ENCODE measurements around the gene CAMTA1.

CAMTA1 gene

DNA sequence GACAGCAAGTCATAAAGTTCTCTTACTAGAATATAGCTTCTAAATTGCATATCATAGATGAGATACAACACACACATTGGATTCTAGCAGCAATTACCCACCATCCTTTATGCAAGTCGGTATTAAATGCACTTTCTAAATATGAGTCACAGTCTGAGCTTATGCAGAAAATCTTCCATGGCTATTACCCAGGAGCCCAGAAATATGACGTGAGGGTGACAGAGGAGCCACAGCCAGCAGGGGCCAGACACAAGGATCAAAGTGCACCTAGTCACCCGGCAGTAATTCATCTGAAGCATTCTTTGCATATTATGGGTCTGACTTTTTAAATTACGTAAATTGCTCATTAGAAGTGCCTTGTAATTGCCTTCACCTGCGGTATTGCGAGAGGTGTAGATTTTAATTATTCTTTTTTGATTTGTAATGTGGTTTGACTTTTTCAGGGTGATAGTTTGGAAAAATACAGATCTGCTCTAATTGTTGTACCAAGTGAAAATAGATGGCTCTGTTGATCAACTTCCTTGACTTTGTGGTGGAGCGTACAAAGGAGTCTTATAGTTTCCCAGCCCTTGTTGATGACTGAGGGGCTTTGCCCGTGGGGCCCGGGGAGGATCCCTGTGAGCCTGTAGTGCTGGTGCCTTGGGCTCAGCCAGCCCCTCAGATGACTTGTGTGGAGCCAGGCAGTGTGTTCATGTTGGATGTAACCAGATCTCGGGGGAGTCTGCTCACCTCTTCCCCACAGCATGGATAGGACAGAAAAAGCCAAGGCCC, 515.8 kb downstream of the CAMTA1 start:
- peaks cover 34% of the 10 kb centered on the region for H3K4me1 ChIP-seq (ENCODE audit: insufficient read depth, low read length)
- no peaks in the 10 kb centered on the region for H3K27me3 ChIP-seq (ENCODE audit: insufficient read depth, low read length)
- H3K27ac ChIP-seq (ENCODE audit: low read length): no peak overlapping the region
- no peaks in the 10 kb centered on the region for H3K36me3 ChIP-seq (ENCODE audit: insufficient read depth, low read depth, low read length)
- no peak overlapping the region for H3K9ac ChIP-seq (ENCODE audit: low read depth, low read length)
- H3K4me3 ChIP-seq (ENCODE audit: low read length): no peak overlapping the region
- H3K9me3 ChIP-seq (ENCODE audit: insufficient read depth, low read depth, low read length): peaks cover 3% of the 10 kb centered on the region; the same call in 1 of the 2 replicates

- Histone ChIP-seq H3K27me3 (ENCODE audit: insufficient read depth, low read length) (no peaks in the 10 kb centered on the region), H3K4me1 (ENCODE audit: insufficient read depth, low read length) (peaks cover 34% of the 10 kb centered on the region), H3K9me3 (ENCODE audit: insufficient read depth, low read depth, low read length) (no peaks in the 10 kb centered on the region; the same call in 1 of the 2 replicates), H3K36me3 (ENCODE audit: insufficient read depth, low read depth, low read length) (no peaks in the 10 kb centered on the region), H3K9ac (ENCODE audit: low read depth, low read length) (no peak overlapping the region), H3K27ac (ENCODE audit: low read length) (no peak overlapping the region), H3K4me3 (ENCODE audit: low read length) (no peak overlapping the region)
Observed at GRCh38 chr1:7301664-7301981, 516.4 kb downstream of the CAMTA1 start.

DNA sequence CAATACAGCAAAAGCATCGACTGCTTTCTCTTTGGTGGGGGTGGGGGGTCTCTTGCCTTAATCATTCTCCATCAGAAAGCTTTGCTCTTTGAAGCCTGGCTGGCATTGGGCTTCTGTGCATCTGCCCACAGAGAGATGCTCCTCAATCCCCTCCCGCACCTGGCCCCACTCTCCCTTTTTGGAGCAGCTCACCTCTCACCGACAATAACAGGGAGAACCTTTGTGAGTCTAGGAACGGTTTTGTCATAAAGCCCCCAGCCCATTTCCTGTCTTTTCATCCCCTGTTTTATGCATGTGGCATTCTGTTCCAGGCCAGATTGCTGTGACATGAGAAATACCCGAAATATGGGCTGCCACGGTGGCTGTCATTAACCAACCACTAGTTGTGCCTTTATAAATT, 516.9 kb downstream of the CAMTA1 start:
- no peak overlapping the region for H3K4me3 ChIP-seq (ENCODE audit: low read length)
- H3K4me1 ChIP-seq (ENCODE audit: insufficient read depth, low read length): peaks cover 33% of the 10 kb centered on the region
- peaks cover 1% of the 10 kb centered on the region for H3K9me3 ChIP-seq (ENCODE audit: insufficient read depth, low read depth, low read length)
- no peak overlapping the region for H3K27ac ChIP-seq (ENCODE audit: low read length)
- H3K27me3 ChIP-seq (ENCODE audit: insufficient read depth, low read length): no peaks in the 10 kb centered on the region
- no peaks in the 10 kb centered on the region for H3K36me3 ChIP-seq (ENCODE audit: insufficient read depth, low read depth, low read length)
- no peak overlapping the region for H3K9ac ChIP-seq (ENCODE audit: low read depth, low read length)

- Histone ChIP-seq H3K9ac (ENCODE audit: low read depth, low read length) (no peak overlapping the region), H3K9me3 (ENCODE audit: insufficient read depth, low read depth, low read length) (peaks cover 8% of the 10 kb centered on the region), H3K36me3 (ENCODE audit: insufficient read depth, low read depth, low read length) (no peaks in the 10 kb centered on the region), H3K4me1 (ENCODE audit: insufficient read depth, low read length) (peaks cover 25% of the 10 kb centered on the region), H3K27me3 (ENCODE audit: insufficient read depth, low read length) (no peaks in the 10 kb centered on the region), H3K4me3 (ENCODE audit: low read length) (no peak overlapping the region), H3K27ac (ENCODE audit: low read length) (no peak overlapping the region)
Observed at GRCh38 chr1:7302873-7303272, 517.6 kb downstream of the CAMTA1 start.

GRCh38 chr1:7303554-7304317, 518.5 kb downstream of the CAMTA1 start:
- Histone ChIP-seq H3K27ac (ENCODE audit: low read length) (no peak overlapping the region), H3K36me3 (ENCODE audit: insufficient read depth, low read depth, low read length) (no peaks in the 10 kb centered on the region), H3K4me1 (ENCODE audit: insufficient read depth, low read length) (peaks cover 17% of the 10 kb centered on the region), H3K9ac (ENCODE audit: low read depth, low read length) (no peak overlapping the region), H3K4me3 (ENCODE audit: low read length) (no peak overlapping the region), H3K9me3 (ENCODE audit: insufficient read depth, low read depth, low read length) (peaks cover 8% of the 10 kb centered on the region), H3K27me3 (ENCODE audit: insufficient read depth, low read length) (no peaks in the 10 kb centered on the region)

- Histone ChIP-seq H3K9ac (ENCODE audit: low read depth, low read length) (no peak overlapping the region), H3K4me3 (ENCODE audit: low read length) (no peak overlapping the region), H3K36me3 (ENCODE audit: insufficient read depth, low read depth, low read length) (no peaks in the 10 kb centered on the region), H3K9me3 (ENCODE audit: insufficient read depth, low read depth, low read length) (no peaks in the 10 kb centered on the region), H3K27me3 (ENCODE audit: insufficient read depth, low read length) (peaks cover 3% of the 10 kb centered on the region; the same call in 1 of the 2 replicates), H3K27ac (ENCODE audit: low read length) (no peak overlapping the region), H3K4me1 (ENCODE audit: insufficient read depth, low read length) (no peaks in the 10 kb centered on the region)
Observed at GRCh38 chr1:7313081-7313546, 527.9 kb downstream of the CAMTA1 start.

DNA sequence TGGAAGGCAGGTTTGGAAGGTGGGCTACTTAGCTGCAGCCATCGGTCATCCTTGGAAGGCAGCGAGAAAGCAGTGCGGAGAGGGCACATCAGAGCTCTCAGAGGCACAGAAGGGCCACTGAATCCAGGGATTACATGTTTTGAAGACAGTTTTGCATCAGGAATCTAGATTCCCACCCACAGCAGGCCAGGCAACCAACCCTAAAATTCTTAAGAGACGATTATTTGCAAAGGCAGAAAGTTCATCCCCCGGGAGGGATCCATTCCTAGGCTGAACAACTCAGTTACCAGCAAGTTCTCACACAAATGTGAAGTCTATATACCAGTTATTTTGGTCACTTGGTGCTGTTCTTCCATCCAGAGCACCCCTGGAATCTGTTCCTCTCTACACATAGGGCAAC, 528.6 kb downstream of the CAMTA1 start:
- H3K36me3 ChIP-seq (ENCODE audit: insufficient read depth, low read depth, low read length): no peaks in the 10 kb centered on the region
- H3K4me3 ChIP-seq (ENCODE audit: low read length): no peak overlapping the region
- H3K9ac ChIP-seq (ENCODE audit: low read depth, low read length): no peak overlapping the region
- no peaks in the 10 kb centered on the region for H3K9me3 ChIP-seq (ENCODE audit: insufficient read depth, low read depth, low read length)
- H3K27ac ChIP-seq (ENCODE audit: low read length): no peak overlapping the region
- no peaks in the 10 kb centered on the region for H3K4me1 ChIP-seq (ENCODE audit: insufficient read depth, low read length)
- peaks cover 3% of the 10 kb centered on the region; the same call in 1 of the 2 replicates for H3K27me3 ChIP-seq (ENCODE audit: insufficient read depth, low read length)

DNA sequence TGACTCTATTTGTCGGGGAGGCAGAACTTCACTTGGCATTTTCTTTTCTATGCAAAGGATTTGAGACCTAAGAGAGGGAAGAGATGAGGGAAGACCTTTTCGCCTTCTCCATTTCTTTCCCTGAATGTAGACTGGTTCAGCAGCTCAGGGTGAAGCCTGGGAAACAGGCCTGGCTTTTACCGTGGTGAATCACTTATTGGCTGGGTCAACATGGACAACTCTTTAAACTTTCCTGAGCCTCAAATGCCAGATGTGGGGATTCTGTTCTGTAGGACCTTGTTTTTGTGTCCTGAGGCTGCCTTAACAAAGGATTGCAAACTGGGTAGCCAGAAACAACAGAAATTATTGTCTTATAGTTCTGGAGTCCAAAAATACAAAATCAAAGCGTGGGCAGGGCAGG, 530.1 kb downstream of the CAMTA1 start:
- Histone ChIP-seq H3K4me1 (ENCODE audit: insufficient read depth, low read length) (no peaks in the 10 kb centered on the region), H3K4me3 (ENCODE audit: low read length) (no peak overlapping the region), H3K36me3 (ENCODE audit: insufficient read depth, low read depth, low read length) (no peaks in the 10 kb centered on the region), H3K27me3 (ENCODE audit: insufficient read depth, low read length) (peaks cover 3% of the 10 kb centered on the region; the same call in 1 of the 2 replicates), H3K9ac (ENCODE audit: low read depth, low read length) (no peak overlapping the region), H3K27ac (ENCODE audit: low read length) (no peak overlapping the region), H3K9me3 (ENCODE audit: insufficient read depth, low read depth, low read length) (no peaks in the 10 kb centered on the region)

DNA sequence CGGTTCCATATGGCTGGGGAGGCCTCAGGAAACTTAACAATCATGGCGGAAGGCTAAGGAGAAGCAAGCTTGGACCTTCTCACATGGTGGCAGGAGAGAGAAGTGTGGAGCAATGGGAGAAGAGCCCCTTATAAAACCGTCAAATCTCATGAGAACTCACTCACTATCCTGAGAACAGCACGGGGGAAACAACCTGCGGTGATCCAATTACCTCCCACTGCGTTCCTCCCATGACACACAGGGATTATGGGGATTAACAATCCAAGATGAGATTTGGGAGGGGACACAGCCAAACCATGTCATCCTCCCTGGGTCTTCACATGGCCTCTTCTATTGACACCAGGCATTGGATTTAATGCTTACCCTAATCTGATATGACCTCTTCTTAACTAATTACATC, 530.7 kb downstream of the CAMTA1 start:
- Histone ChIP-seq H3K9me3 (ENCODE audit: insufficient read depth, low read depth, low read length) (no peaks in the 10 kb centered on the region), H3K4me3 (ENCODE audit: low read length) (no peak overlapping the region), H3K27ac (ENCODE audit: low read length) (no peak overlapping the region), H3K9ac (ENCODE audit: low read depth, low read length) (no peak overlapping the region), H3K27me3 (ENCODE audit: insufficient read depth, low read length) (peaks cover 3% of the 10 kb centered on the region; the same call in 1 of the 2 replicates), H3K4me1 (ENCODE audit: insufficient read depth, low read length) (no peaks in the 10 kb centered on the region), H3K36me3 (ENCODE audit: insufficient read depth, low read depth, low read length) (no peaks in the 10 kb centered on the region)

DNA sequence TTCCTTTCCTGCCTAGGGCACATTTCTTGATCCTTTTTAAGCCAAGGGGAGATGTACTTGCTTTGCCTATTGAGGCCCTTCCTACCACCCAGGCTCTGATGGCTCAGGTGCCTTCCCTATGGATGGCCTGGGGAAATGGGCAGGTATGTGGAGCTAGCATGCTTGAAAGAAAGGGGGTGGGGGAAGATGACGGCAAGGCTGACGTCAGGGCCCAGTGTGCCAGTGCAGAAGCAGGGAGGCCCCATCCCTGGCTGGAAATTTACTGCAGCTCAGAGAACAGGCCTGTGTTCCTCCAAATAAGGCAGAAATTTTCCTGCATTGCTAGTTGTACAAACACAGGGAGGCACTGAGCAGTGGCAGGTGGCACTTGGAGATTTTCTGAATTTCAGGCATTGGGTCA, 532.6 kb downstream of the CAMTA1 start:
- Histone ChIP-seq H3K9ac (ENCODE audit: low read depth, low read length) (no peak overlapping the region), H3K4me1 (ENCODE audit: insufficient read depth, low read length) (no peaks in the 10 kb centered on the region), H3K27ac (ENCODE audit: low read length) (no peak overlapping the region), H3K27me3 (ENCODE audit: insufficient read depth, low read length) (peaks cover 3% of the 10 kb centered on the region; the same call in 1 of the 2 replicates), H3K9me3 (ENCODE audit: insufficient read depth, low read depth, low read length) (no peaks in the 10 kb centered on the region), H3K4me3 (ENCODE audit: low read length) (no peak overlapping the region), H3K36me3 (ENCODE audit: insufficient read depth, low read depth, low read length) (no peaks in the 10 kb centered on the region)

DNA sequence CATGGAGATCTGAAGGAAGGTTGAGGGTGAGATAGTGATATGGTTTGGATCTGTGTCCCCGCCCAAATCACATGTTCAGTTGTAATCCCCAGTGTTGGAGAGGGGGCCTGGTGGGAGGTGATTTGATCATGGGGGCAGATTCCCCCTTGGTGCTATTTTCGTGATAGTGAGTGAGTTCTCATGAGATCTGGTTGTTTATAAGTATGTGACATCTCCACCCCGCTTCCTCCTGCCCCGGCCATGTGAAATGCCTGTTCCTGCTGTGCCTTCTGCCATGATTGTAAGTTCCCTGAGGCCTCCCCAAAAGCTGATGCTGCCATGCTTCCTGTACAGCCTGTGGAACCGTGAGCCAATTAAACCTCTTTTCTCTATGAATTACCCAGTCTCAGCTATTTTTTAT, 533.9 kb downstream of the CAMTA1 start:
- H3K9ac ChIP-seq (ENCODE audit: low read depth, low read length): no peak overlapping the region
- no peak overlapping the region for H3K4me3 ChIP-seq (ENCODE audit: low read length)
- H3K4me1 ChIP-seq (ENCODE audit: insufficient read depth, low read length): no peaks in the 10 kb centered on the region
- H3K36me3 ChIP-seq (ENCODE audit: insufficient read depth, low read depth, low read length): no peaks in the 10 kb centered on the region
- peaks cover 3% of the 10 kb centered on the region; the same call in 1 of the 2 replicates for H3K27me3 ChIP-seq (ENCODE audit: insufficient read depth, low read length)
- H3K9me3 ChIP-seq (ENCODE audit: insufficient read depth, low read depth, low read length): no peaks in the 10 kb centered on the region
- no peak overlapping the region for H3K27ac ChIP-seq (ENCODE audit: low read length)

DNA sequence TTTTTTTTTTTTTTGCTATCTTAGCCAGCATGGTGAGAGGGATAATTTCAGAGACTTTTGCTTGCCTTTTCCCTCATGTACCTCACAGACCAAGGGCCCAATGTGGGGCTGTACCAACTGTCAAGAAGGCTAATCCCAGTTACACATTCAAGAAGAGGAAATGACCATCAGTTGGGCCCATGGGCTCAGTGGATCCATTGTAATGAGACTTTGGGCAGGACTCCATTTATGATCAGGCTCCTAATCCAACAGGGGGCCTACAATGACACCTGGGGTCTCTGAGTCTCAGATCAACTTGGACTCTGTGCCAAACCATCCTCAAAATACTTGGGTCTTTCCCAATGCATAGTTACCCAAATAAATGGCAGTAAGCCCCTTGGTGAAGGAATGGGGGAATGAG, 535.4 kb downstream of the CAMTA1 start:
- Histone ChIP-seq H3K4me3 (ENCODE audit: low read length) (no peak overlapping the region), H3K4me1 (ENCODE audit: insufficient read depth, low read length) (no peaks in the 10 kb centered on the region), H3K36me3 (ENCODE audit: insufficient read depth, low read depth, low read length) (no peaks in the 10 kb centered on the region), H3K27ac (ENCODE audit: low read length) (no peak overlapping the region), H3K27me3 (ENCODE audit: insufficient read depth, low read length) (no peaks in the 10 kb centered on the region), H3K9me3 (ENCODE audit: insufficient read depth, low read depth, low read length) (no peaks in the 10 kb centered on the region), H3K9ac (ENCODE audit: low read depth, low read length) (no peak overlapping the region)
